ENCODE measurements around the gene TMIGD3. TPM values are rescaled to one million over a fixed set of nuclear protein-coding genes. Genes with fewer than 3 reads are reported as not detected.

The TMIGD3 gene
- total RNA-seq, 1 donor from 2014 or later: 9.0 TPM

GRCh38 chr1:111474106-111474505, 29.3 kb downstream of the TMIGD3 start:
- no peak for TF ChIP-seq CTCF (IDR thresholded peaks at IDR 0.05)
- Histone ChIP-seq H3K4me1 (peaks cover 38% of the 10 kb centered on the region), H3K36me3 (peaks cover 16% of the 10 kb centered on the region), H3K27ac (peak overlapping the region; percentile 83), H3K4me3 (peak overlapping the region; percentile 40), H3K9me3 (no peaks in the 10 kb centered on the region), H3K27me3 (ENCODE audit: low read depth) (no peaks in the 10 kb centered on the region)
- DNase-seq: no peak
- no peak for ATAC-seq
- intact Hi-C loops (cut with DNase I): no loop called here

GRCh38 chr1:111471538-111471937, 31.9 kb downstream of the TMIGD3 start:
- Histone ChIP-seq H3K9me3 (no peaks in the 10 kb centered on the region), H3K4me1 (peaks cover 29% of the 10 kb centered on the region), H3K4me3 (no peak overlapping the region), H3K36me3 (peaks cover 21% of the 10 kb centered on the region), H3K27me3 (ENCODE audit: low read depth) (no peaks in the 10 kb centered on the region), H3K27ac (peak overlapping the region; percentile 42)
- no peak for ATAC-seq
- no peak for TF ChIP-seq CTCF (IDR thresholded peaks at IDR 0.05)
- no peak for DNase-seq
- intact Hi-C loops (cut with DNase I): no loop called here

- TF ChIP-seq CTCF (IDR thresholded peaks at IDR 0.05): no peak
- H3K4me3 ChIP-seq: peak overlapping the region; percentile 5
- H3K27ac ChIP-seq: peak overlapping the region; percentile 71
- H3K9me3 ChIP-seq: no peaks in the 10 kb centered on the region
- intact Hi-C loops (cut with DNase I): no loop called here
- peak; percentile 89 to 93 for ATAC-seq
- H3K4me1 ChIP-seq: peaks cover 24% of the 10 kb centered on the region
- peaks cover 22% of the 10 kb centered on the region for H3K36me3 ChIP-seq
- H3K27me3 ChIP-seq (ENCODE audit: low read depth): no peaks in the 10 kb centered on the region
- DNase-seq: peak; percentile 80
Measured at GRCh38 chr1:111471012-111471411, 32.4 kb downstream of the TMIGD3 start.

- intact Hi-C loops (cut with DNase I): no loop called here
- H3K4me3 ChIP-seq: peak overlapping the region; percentile 5
- no peak for TF ChIP-seq CTCF (IDR thresholded peaks at IDR 0.05)
Measured at GRCh38 chr1:111470596-111470995, 32.8 kb downstream of the TMIGD3 start.

GRCh38 chr1:111469539-111469938, 33.9 kb downstream of the TMIGD3 start:
- DNase-seq (no peak), ATAC-seq (no peak)
- Histone ChIP-seq H3K9me3 (no peaks in the 10 kb centered on the region), H3K27ac (no peak overlapping the region), H3K4me3 (no peak overlapping the region), H3K4me1 (peaks cover 21% of the 10 kb centered on the region), H3K27me3 (ENCODE audit: low read depth) (no peaks in the 10 kb centered on the region), H3K36me3 (peaks cover 26% of the 10 kb centered on the region)
- intact Hi-C loops (cut with DNase I): no loop called here
- no peak for TF ChIP-seq CTCF (IDR thresholded peaks at IDR 0.05)

More at GRCh38 chr1:111470596-111470995, 32.8 kb downstream of the TMIGD3 start:
- ATAC-seq (no peak), DNase-seq (no peak)
- Histone ChIP-seq H3K27ac (peak overlapping the region; percentile 71), H3K9me3 (no peaks in the 10 kb centered on the region), H3K4me1 (peaks cover 21% of the 10 kb centered on the region), H3K36me3 (peaks cover 26% of the 10 kb centered on the region), H3K27me3 (ENCODE audit: low read depth) (no peaks in the 10 kb centered on the region)

- Histone ChIP-seq H3K4me3 (no peak overlapping the region), H3K9me3 (no peaks in the 10 kb centered on the region), H3K36me3 (peaks cover 32% of the 10 kb centered on the region), H3K27ac (no peak overlapping the region), H3K4me1 (peaks cover 21% of the 10 kb centered on the region), H3K27me3 (ENCODE audit: low read depth) (no peaks in the 10 kb centered on the region)
- DNase-seq (no peak), ATAC-seq (no peak)
- no peak for TF ChIP-seq CTCF (IDR thresholded peaks at IDR 0.05)
- intact Hi-C loops (cut with DNase I): no loop called here
Measured at GRCh38 chr1:111468717-111469100, 34.7 kb downstream of the TMIGD3 start.

Data from lower lobe of right lung (tissue), 2 donors.